ENCODE measurements around the gene ADAMTS4. TPM values are rescaled to one million over a fixed set of nuclear protein-coding genes. Genes with fewer than 3 reads are reported as not detected.

Gene ADAMTS4
- polyA plus RNA-seq, 4 donors: 0.66 to 1.4 (median 1.0) TPM

DNA sequence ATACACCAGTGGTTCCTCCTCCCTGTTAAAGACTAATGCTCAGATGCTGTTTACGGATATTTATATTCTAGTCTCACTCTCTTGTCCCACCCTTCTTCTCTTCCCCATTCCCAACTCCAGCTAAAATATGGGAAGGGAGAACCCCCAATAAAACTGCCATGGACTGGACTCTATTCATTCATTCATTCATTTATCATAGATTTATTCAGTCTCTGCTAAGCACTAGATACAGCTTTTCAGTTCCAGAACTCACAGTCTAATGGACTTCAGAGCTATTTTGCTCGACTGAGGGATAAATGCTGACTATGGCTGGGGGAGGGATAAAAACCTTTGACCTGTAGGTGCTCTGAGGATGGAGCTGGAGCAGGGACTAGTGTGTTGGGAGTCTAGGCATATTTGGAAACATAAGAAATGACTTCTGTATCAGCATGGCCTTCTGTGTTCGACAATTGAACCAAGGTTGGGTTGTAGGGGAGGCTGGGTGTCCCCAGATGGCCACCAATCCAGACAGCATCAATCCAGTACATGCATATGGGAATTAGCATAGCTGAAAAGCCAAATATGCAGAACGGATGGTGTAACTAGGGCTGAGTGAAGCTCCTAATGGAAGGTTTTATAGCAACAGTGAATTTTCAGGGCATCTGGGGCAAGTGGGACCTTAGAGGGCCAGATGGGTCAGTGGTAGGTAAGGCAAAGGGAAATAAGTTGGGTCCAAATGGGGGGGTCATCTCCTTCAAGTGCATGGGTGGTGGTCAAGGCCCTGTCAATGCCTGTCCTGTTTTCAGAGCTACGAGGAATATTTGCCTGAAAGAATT, 20.4 kb upstream of the ADAMTS4 start:
- no peak for DNase-seq (ENCODE audit: low read depth in 4 of 4, low spot score in 3 of 4)

- DNase-seq (ENCODE audit: low read depth in 4 of 4, low spot score in 3 of 4): no peak
Measured at GRCh38 chr1:161218301-161219077, 19.6 kb upstream of the ADAMTS4 start.

DNA sequence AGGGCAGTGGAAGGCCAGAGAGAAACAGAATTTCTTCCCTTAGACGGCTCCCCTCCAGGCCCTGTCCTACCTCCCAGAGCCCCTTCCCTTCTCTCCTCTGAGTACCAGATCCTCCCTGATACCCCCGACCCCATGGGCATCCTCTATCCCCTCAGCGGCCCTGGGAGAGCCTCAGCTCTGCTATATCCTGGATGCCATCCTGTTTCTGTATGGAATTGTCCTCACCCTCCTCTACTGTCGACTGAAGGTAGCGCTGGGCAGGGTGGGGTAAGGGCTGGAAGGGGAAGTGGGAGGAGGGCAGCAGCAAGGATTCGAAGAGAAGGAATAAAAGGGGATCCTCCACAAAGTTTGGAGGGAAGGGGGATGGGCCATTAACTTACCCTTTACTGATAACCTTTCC, 19.0 kb upstream of the ADAMTS4 start:
- no peak for DNase-seq (ENCODE audit: low read depth in 4 of 4, low spot score in 3 of 4)

DNA sequence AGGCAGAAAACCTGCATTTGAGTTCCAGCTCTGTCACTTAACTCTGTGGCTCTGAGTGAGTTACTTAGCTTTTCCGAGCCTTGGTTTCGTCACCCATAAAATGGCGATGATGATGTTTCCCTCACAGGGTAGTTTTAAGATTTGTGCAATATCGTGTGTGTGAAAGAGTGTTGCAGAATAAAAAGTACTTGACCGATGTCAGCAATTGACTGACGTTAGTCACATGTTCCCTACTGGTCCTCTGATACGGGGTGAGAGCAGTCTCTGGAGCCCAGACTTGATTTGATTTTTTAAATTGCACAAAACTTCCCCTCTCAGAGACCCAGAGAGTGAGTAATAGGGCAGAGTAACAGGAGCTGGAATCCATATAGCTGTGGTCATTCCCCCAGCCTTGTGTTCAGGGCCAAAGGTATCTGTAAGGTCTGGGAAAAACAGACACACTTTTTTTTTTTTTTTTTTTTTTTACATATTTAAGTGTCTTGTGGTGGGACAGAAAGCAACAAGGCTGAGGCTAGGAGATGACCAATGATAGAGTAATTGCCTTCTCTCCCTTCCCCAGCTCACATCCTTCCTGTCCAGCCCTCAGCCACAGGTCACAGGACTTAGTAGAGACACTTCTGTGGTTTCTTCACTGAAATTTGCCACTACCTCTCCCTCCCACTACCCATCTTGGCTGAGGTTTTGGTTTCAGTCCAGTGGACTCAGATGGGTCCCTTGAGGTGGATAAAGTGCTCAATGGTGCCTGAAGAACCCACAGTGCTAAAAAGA, 18.3 kb upstream of the ADAMTS4 start:
- DNase-seq (ENCODE audit: low read depth in 4 of 4, low spot score in 3 of 4): no peak

DNA sequence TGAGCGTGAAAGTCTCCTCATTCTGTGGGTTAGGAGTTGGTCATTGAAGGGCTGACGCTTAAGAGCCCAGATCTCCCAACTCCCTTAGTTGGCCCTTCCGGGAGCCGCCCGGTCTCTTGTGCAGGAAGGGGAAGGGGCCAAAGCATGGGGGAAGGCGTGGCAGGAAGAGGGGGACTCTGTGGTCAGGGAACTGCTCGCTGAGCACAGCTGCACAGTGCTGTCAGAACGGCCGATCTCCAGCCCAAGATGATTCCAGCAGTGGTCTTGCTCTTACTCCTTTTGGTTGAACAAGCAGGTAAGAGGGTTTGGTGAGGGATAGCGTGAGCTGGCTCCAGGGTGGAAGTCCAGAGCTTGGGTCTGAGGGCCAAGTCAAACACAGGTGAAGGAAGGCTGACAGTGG, 16.2 kb upstream of the ADAMTS4 start, which contains the start of gene FCER1G:
Gene FCER1G, plus strand, starts transcription at position 220 of the 400 bp plus-strand sequence. Its CDS starts 27 bp downstream, at position 247.
- no peak for DNase-seq (ENCODE audit: low read depth in 4 of 4, low spot score in 3 of 4)

DNA sequence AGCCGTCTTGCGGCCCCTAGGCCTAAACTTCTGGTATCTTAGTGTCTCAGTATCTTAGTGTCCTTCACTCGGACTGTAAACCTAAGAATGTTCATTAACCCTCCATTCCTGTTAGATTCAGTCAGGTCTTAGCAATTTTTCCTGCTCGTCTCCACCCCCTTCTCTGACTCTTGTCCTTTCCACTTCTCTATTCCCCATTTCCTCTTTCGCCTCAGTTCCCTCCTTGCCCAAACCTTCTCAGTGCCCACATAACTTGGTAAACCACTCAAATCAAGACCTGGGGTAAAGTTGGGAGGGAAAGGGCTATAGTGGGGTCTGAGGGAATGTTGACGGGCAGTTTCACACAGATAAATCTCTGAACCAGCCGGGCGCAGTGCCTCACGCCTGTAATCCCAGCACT, 15.5 kb upstream of the ADAMTS4 start:
- no peak for DNase-seq (ENCODE audit: low read depth in 4 of 4, low spot score in 3 of 4)

- DNase-seq (ENCODE audit: low read depth in 4 of 4, low spot score in 3 of 4): no peak
Measured at GRCh38 chr1:161209790-161210409, 11.0 kb upstream of the ADAMTS4 start.

DNA sequence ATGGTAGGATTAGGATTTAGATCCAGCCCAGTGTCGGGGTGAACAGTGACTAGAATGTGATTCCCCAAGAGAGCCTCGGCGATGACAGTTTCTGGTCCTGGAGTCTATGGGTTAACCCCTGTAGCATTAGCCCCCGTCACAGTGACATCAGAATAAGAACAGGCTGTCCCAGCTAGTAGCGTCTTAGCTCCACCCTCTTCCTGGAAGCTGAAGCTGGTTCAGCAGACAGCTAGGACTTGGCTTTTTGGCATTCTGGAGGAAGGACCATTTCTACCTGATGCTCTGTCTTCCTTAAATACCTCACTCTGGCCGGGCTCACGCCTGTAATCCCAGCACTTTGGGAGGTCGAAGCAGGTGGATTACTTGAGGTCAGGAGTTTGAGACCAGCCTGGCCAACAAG, 8.3 kb upstream of the ADAMTS4 start:
- DNase-seq (ENCODE audit: low read depth in 4 of 4, low spot score in 3 of 4): no peak

GRCh38 chr1:161206411-161207140, 7.7 kb upstream of the ADAMTS4 start:
- DNase-seq (ENCODE audit: low read depth in 4 of 4, low spot score in 3 of 4): no peak

GRCh38 chr1:161201836-161202712, 3.2 kb upstream of the ADAMTS4 start, which contains the start of gene NDUFS2:
Gene NDUFS2 (plus strand): TSS chr1:161202367. CDS start chr1:161202386, 19 bp downstream.
- DNase-seq (ENCODE audit: low read depth in 4 of 4, low spot score in 3 of 4): peak; percentile 95 to 99 (median 98)

GRCh38 chr1:161200992-161201835, 2.4 kb upstream of the ADAMTS4 start:
- no peak for DNase-seq (ENCODE audit: low read depth in 4 of 4, low spot score in 3 of 4)

GRCh38 chr1:161200421-161200991, 1.7 kb upstream of the ADAMTS4 start:
- no peak for DNase-seq (ENCODE audit: low read depth in 4 of 4, low spot score in 3 of 4)

- no peak for DNase-seq (ENCODE audit: low read depth in 4 of 4, low spot score in 3 of 4)
Measured at GRCh38 chr1:161199506-161200139, 769 bp upstream of the ADAMTS4 start.

DNA sequence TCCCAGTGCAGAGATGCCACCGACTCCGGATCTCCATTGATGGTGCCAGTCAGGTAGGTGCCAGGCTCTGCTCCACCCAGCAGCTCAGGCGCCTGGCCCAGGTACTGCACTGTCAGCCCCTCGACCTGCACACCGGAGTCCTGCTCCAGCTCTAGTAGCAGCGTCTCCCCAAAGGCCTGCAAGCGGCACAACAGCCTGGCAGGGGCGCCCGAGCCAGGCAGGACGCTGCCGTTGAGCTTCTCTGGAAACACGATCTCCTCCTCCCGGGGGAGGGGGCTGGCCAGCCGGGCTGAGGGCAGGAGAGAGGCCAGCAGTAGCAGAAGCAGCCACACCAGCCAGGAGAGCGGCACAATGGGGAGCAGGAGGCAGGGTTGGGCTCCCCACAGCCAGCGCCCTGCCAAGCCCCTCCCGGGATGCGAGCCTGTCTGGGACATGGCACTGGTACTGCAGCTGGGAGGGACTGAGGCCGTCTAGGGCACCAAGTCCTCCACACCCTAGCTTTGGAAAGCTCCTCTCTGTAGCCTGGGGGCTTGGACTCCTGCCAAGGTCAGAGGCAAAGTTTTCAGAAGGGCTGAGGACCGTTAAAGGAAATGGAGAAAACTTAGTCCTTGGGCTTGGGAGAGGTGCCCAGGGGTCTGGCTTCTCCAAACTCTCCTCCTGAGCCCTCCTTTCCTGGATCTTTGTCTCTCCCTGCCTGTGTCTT, 509 bp downstream of the ADAMTS4 start:
- DNase-seq (ENCODE audit: low read depth in 4 of 4, low spot score in 3 of 4): no peak

DNA sequence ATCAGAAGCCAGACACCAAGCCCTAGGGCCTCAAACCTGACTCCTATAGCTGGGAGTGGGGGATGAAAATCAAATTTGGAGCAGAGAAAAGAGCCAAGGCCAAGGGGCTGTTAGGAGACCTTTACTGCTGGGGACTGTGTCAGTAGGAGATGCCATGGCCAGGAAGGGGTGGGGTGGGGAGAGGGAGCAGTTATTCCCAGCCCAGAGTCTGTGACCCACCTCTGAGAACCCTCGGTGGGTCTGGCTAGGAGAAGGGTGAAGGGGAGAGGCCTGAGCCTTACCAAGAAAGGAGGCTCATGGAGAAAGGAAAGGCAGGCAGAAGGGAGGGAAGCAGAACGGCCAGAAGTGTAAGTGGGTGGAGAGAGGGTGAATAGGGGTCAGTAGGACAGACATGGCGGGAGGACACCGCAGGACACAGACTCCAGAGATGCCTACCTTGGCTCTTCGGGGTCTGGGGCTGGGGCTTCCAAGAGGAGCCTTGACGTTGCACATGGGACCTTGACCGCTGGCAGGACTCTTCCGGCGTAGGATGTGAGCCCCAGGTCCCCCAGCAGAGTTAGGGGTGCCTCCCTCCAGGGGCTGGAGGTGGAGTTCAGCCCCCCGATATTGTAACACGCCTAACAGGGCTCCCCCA, 1.2 kb downstream of the ADAMTS4 start:
- no peak for DNase-seq (ENCODE audit: low read depth in 4 of 4, low spot score in 3 of 4)
